GM10266 (cell line): Measurements from ENCODE around the gene POLR2J2.
"Not testable (repeated sequence)": the region's sequence is repeated elsewhere in the genome, so short reads cannot be mapped to it uniquely, and the experiment has no call there.

Source experiments
- DNase-seq: peaks from one replicate; pipeline ENCODE4 v3.0.0; 2012; ENCODE audit errors: extremely low spot score
- TF ChIP-seq, protein P1 (sequence below): IDR thresholded peaks from 2 replicates; pipeline ENCODE4 v1.5.1; 2012; ENCODE audit warnings: mild to moderate bottlenecking, low read depth; ENCODE audit not compliant: control insufficient read depth, insufficient read depth; ENCODE audit errors: missing control alignments

POLR2J2 gene

DNA sequence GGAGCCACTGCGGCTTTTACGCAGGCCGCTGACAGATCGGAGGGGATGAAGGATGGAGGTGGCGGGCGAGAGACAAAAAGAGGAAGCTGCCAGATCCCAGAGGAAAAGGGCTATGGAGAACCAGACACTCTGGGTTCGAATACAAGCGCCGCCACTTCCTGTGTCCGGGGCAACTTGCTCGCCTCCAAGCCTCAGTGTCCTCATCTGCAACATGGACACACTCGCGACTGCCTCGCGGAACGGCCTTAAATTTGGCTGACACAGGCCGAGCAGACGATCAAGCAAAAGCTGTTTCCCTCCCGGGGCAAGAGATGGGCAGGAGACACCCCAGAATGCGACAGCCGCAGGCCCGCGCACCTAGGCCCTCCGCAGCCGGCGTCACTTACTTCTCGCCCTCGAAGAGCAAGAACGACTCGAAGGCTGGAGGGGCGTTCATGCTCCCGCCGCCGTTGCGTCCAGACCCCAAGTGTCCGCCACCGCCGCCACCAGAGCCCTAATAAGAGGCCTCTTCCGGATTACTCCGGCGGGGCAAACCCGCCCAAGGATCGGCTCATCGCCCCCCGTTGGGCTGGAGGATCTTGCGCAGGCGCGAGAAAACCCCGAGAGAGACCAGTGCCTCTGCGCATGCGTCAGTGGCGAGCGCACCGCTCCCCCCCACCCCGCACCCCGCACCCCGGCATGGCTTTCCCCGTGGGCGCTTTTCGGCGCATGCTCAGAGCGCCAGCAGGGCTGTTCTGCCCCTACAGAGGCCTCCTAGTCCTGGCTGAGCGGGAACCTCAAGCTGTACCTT is at the start of gene POLR2J2:
Gene POLR2J2 (minus strand): TSS at position 498 of the 790 bp plus-strand sequence. CDS start 62 bp downstream, at position 436.
- TF ChIP-seq, protein P1, sequence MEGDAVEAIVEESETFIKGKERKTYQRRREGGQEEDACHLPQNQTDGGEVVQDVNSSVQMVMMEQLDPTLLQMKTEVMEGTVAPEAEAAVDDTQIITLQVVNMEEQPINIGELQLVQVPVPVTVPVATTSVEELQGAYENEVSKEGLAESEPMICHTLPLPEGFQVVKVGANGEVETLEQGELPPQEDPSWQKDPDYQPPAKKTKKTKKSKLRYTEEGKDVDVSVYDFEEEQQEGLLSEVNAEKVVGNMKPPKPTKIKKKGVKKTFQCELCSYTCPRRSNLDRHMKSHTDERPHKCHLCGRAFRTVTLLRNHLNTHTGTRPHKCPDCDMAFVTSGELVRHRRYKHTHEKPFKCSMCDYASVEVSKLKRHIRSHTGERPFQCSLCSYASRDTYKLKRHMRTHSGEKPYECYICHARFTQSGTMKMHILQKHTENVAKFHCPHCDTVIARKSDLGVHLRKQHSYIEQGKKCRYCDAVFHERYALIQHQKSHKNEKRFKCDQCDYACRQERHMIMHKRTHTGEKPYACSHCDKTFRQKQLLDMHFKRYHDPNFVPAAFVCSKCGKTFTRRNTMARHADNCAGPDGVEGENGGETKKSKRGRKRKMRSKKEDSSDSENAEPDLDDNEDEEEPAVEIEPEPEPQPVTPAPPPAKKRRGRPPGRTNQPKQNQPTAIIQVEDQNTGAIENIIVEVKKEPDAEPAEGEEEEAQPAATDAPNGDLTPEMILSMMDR = peak; percentile 39
- peak; percentile 92 for DNase-seq

DNA sequence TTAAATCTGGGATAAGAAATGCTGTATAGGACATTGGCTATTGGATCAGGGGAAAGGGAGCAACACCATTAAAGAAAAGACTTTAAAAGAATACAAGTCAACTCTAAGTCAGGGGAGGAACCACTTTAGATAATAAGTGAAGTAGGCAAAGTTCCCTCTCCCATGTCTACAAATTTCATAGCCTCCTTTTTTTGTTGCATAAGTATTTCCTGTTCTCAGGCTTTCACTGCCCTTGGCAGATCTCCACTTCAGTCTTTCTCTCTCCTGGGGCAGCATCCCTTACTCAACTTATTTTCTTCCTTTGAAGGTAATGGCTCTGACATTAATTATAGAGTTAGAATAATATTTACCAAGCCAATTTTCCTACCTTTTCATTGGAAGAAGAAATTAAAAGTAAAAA is 47.0 kb upstream of the POLR2J2 start:
- not testable (repeated sequence) for DNase-seq

GRCh38 chr7:102715718-102716117 is 44.3 kb upstream of the POLR2J2 start:
- DNase-seq = not testable (repeated sequence)

- DNase-seq = not testable (repeated sequence)
These were observed 43.5 kb upstream of the POLR2J2 start for GRCh38 chr7:102714774-102715522.

GRCh38 chr7:102713691-102714080 is 42.2 kb upstream of the POLR2J2 start:
- DNase-seq = not testable (repeated sequence)

DNA sequence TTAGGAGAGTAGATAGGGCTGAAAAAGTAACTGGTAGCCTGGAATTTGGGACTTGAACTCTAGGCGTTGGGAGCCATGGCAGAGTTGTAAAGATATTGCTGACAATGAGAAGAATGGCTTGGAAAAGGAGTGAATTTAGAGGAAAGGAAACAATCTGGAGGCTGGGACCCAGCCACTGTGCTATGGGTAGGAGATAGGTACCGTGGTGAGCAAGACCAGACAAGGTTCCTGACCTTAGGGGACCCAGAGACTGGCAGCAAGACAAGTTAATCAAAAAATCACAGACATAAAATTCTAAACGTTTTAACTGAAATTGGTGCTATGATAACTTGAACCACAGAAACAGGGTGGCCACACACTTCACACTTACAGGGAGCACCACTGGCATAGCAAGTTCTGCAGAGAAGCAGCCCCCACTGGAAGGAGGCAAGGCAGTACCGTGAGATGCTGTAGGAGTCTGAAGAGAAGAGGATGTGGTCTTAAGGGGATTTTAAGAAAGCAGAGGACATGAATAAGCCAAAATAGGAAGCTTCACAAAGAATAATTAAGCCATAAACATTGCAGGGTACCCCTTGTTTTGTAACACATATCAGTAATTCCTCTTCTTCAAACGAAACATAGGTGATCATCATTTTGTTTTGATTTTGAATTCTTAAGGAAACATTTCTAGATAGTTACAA is 41.7 kb upstream of the POLR2J2 start:
- peak; percentile 3 for DNase-seq

- DNase-seq = not testable (repeated sequence)
These were observed 27.7 kb upstream of the POLR2J2 start for GRCh38 chr7:102698962-102699750.

- DNase-seq = not testable (repeated sequence)
These were observed 26.4 kb upstream of the POLR2J2 start for GRCh38 chr7:102697642-102698512.

DNA sequence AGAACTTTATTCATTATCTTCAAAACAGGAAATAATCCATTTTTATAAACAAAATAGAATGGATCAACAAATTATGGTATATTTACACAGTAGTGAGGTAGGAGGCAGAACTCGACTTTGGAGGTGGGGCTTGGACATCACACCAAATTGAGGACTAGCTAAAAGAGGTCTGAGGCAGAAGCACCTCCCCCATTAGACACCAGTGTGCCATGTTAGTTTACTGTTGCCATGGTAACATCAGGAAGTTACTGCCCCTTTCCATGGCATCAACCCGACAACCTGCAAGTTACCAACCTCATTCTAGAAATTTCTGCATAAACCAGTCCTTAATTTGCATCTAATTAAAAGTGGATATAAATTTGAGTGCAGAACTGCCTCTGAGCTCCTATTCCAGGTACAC is 24.5 kb upstream of the POLR2J2 start:
- DNase-seq = not testable (repeated sequence)

DNA sequence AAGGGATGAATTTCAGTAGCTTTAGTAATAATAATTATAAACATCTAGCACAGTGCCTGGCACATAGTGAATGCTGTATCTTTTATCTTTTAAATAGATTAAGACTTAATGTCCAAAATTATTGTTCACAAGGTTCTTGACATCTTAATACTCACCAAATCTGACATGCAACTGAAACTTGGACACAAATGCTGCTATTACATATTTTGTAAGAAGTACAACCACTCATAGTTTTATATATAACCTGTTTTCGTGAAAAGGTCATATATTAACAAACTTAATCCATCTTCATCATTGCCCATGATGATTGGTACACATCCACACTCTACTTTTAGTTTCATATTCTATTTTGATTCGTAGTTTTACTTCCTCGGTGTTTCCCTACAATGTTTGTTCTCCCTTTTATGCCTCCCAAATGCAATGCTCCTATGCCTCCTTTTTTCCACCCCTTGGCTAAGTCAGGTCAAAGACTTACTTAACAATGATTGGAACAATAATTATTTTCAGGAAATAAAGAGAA is 23.6 kb upstream of the POLR2J2 start:
- DNase-seq = not testable (repeated sequence)

- not testable (repeated sequence) for DNase-seq
These were observed 22.5 kb upstream of the POLR2J2 start for GRCh38 chr7:102694008-102694407.

GRCh38 chr7:102690602-102691001 is 19.1 kb upstream of the POLR2J2 start:
- not testable (repeated sequence) for DNase-seq

- not testable (repeated sequence) for DNase-seq
These were observed 18.2 kb upstream of the POLR2J2 start for GRCh38 chr7:102689436-102690282.

GRCh38 chr7:102688299-102689036 is 17.0 kb upstream of the POLR2J2 start:
- not testable (repeated sequence) for DNase-seq

- not testable (repeated sequence) for DNase-seq
These were observed 11.1 kb upstream of the POLR2J2 start for GRCh38 chr7:102682560-102682959.

GRCh38 chr7:102680780-102681179 is 9.3 kb upstream of the POLR2J2 start:
- not testable (repeated sequence) for DNase-seq

- DNase-seq = not testable (repeated sequence)
These were observed 4.1 kb upstream of the POLR2J2 start for GRCh38 chr7:102675545-102675944.
